A549 (cell line): ENCODE measurements around the gene MORN4.

Experiments
- CHD2 ChIP-seq: fragments of 150-350 bp; IDR thresholded peaks from 2 replicates; pipeline ENCODE4 v1.6.1; 2014; ENCODE audit warnings: low read length; ENCODE audit not compliant: partially characterized antibody
- KDM1A ChIP-seq: fragments of 200-600 bp; sonication (generic); IDR thresholded peaks from 2 replicates; pipeline ENCODE4 v1.6.1; 2016; ENCODE audit warnings: low read depth, mild to moderate bottlenecking
- RAD21 ChIP-seq, 2 experiments: fragments of >200 bp in 1 of 2; sonication (Bioruptor Twin) in 1 of 2; formaldehyde crosslinking in 1 of 2; IDR thresholded peaks in 1 of 2; conservative IDR thresholded peaks in 1 of 2; 2 replicates in 1 of 2; 3 replicates in 1 of 2; pipeline ENCODE4 v1.6.1; 2012 to 2018; ENCODE audit warnings: inconsistent platforms in 1 of 2
- RCOR1 ChIP-seq: fragments of 150-350 bp; IDR thresholded peaks from 2 replicates; pipeline ENCODE4 v1.6.1; 2014; ENCODE audit warnings: antibody characterized with exemption, low read length, low read depth
- TF ChIP-seq, protein P1 (sequence below): fragments of >200 bp; sonication (Bioruptor Twin); formaldehyde crosslinking; IDR thresholded peaks from 3 replicates; pipeline ENCODE4 v1.5.1; 2016

DNA sequence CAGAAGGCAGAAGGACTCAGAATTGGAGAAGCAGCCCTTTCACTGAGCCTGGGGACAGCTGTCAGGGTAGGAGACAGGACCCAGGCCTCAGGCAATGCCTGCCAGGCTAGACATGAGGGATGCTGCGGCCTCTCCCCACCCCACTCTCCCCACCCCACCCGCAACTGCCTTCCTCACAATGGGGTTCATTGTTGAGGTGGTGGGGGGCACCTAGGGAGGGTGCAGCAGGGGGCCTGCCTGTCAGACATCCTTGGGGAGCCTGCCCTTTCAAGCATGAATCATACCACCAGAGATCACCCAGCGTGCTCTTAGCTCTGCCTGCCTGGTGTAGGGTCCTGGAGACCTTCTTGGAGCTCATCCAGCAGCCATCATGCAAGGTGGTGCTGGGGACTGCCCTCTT is 43.8 kb downstream of the MORN4 start, which contains the start of gene C10orf62:
- TF ChIP-seq, protein P1, sequence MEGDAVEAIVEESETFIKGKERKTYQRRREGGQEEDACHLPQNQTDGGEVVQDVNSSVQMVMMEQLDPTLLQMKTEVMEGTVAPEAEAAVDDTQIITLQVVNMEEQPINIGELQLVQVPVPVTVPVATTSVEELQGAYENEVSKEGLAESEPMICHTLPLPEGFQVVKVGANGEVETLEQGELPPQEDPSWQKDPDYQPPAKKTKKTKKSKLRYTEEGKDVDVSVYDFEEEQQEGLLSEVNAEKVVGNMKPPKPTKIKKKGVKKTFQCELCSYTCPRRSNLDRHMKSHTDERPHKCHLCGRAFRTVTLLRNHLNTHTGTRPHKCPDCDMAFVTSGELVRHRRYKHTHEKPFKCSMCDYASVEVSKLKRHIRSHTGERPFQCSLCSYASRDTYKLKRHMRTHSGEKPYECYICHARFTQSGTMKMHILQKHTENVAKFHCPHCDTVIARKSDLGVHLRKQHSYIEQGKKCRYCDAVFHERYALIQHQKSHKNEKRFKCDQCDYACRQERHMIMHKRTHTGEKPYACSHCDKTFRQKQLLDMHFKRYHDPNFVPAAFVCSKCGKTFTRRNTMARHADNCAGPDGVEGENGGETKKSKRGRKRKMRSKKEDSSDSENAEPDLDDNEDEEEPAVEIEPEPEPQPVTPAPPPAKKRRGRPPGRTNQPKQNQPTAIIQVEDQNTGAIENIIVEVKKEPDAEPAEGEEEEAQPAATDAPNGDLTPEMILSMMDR, result no peak
- no peak for TF ChIP-seq RAD21 (conservative IDR thresholded peaks at IDR 0.05 in 1 of 2, IDR thresholded peaks at IDR 0.05 in 1 of 2)
- no peak for TF ChIP-seq CHD2
- no peak for TF ChIP-seq KDM1A
- TF ChIP-seq RCOR1, result no peak
